Osteocyte (in vitro differentiated cells): ENCODE measurements around the gene LYZL1. TPM values are rescaled to one million over a fixed set of nuclear protein-coding genes. Genes with fewer than 3 reads are reported as not detected.

Experiments
- DNase-seq: peaks from one replicate; pipeline ENCODE4 v3.0.0; 2021; ENCODE audit warnings: mixed read lengths; ENCODE audit not compliant: unreplicated experiment; ENCODE audit errors: extremely low spot score
- H3K27ac Mint-ChIP-seq: one replicate; pipeline ENCODE4 v1.8.0; 2021; ENCODE audit warnings: mild to moderate bottlenecking, mixed read lengths; ENCODE audit not compliant: unreplicated experiment
- H3K27me3 Mint-ChIP-seq: one replicate; pipeline ENCODE4 v1.8.0; 2021; ENCODE audit warnings: mixed read lengths; ENCODE audit not compliant: unreplicated experiment
- H3K36me3 Mint-ChIP-seq: one replicate; pipeline ENCODE4 v1.8.0; 2021; ENCODE audit warnings: mixed read lengths; ENCODE audit not compliant: unreplicated experiment
- H3K4me1 Mint-ChIP-seq: one replicate; pipeline ENCODE4 v1.8.0; 2021; ENCODE audit warnings: mixed read lengths; ENCODE audit not compliant: unreplicated experiment
- H3K4me3 Mint-ChIP-seq: one replicate; pipeline ENCODE4 v1.8.0; 2021; ENCODE audit warnings: mild to moderate bottlenecking, moderate library complexity, mixed read lengths; ENCODE audit not compliant: unreplicated experiment
- H3K9me3 Mint-ChIP-seq: one replicate; pipeline ENCODE4 v1.8.0; 2021; ENCODE audit warnings: mixed read lengths; ENCODE audit not compliant: unreplicated experiment
- total RNA-seq: library from RNA; stranded (reverse); gene quantifications from 2 replicates; pipeline ENCODE4 v1.2.1, GENCODE V29; 2021
- TF ChIP-seq, protein P1 (sequence below): fragments of 200-600 bp; sonication (generic); IDR thresholded peaks from 2 replicates; pipeline ENCODE4 v1.5.0; 2021; ENCODE audit warnings: antibody characterized with exemption, mild to moderate bottlenecking, moderate library complexity

The LYZL1 gene
- total RNA-seq, 1 donor from 2014 or later: not detected

DNA sequence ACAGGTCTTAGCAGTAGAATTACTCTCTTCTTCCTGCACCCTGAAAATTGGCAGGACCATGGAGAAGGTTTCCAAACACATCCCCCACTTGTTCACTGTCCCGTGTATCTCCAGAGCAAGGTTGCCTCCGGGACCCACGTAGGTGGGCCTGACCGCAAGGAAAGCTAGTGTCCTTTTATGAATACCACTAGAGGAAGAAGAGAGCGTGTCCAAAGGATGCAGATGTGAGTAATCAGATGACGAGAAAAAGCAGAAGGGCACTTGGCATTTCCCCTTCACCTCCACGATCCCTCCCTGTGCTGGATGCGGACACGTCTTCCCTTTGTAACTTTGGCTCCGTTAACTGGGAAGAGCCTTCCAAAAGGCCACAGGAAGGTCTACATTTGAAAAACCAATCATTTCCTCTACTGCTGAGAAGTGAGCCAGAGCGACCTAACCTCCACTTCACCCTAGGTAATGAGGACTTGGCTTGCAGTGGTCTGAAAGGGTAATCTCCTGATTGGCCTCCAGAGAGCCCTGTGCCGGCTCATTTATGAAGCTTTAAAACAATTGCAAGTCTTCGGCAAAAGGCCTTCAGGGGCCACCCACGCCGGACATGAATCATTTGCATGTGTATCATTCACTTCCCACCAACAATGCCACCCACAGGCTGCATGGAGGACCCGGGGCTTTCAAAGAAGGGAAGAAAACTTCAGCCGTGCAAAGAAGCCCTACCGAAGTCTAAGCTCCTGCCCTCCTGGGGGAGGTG lies 55.4 kb downstream of the LYZL1 start:
- Mint-ChIP-seq H3K4me3 (no peak overlapping the region), H3K27ac (no peak overlapping the region), H3K27me3 (peaks cover 51% of the 10 kb centered on the region), H3K4me1 (no peaks in the 10 kb centered on the region), H3K36me3 (peaks cover 5% of the 10 kb centered on the region), H3K9me3 (peaks cover 14% of the 10 kb centered on the region)
- no peak for DNase-seq
- TF ChIP-seq, protein P1, sequence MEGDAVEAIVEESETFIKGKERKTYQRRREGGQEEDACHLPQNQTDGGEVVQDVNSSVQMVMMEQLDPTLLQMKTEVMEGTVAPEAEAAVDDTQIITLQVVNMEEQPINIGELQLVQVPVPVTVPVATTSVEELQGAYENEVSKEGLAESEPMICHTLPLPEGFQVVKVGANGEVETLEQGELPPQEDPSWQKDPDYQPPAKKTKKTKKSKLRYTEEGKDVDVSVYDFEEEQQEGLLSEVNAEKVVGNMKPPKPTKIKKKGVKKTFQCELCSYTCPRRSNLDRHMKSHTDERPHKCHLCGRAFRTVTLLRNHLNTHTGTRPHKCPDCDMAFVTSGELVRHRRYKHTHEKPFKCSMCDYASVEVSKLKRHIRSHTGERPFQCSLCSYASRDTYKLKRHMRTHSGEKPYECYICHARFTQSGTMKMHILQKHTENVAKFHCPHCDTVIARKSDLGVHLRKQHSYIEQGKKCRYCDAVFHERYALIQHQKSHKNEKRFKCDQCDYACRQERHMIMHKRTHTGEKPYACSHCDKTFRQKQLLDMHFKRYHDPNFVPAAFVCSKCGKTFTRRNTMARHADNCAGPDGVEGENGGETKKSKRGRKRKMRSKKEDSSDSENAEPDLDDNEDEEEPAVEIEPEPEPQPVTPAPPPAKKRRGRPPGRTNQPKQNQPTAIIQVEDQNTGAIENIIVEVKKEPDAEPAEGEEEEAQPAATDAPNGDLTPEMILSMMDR: no peak

DNA sequence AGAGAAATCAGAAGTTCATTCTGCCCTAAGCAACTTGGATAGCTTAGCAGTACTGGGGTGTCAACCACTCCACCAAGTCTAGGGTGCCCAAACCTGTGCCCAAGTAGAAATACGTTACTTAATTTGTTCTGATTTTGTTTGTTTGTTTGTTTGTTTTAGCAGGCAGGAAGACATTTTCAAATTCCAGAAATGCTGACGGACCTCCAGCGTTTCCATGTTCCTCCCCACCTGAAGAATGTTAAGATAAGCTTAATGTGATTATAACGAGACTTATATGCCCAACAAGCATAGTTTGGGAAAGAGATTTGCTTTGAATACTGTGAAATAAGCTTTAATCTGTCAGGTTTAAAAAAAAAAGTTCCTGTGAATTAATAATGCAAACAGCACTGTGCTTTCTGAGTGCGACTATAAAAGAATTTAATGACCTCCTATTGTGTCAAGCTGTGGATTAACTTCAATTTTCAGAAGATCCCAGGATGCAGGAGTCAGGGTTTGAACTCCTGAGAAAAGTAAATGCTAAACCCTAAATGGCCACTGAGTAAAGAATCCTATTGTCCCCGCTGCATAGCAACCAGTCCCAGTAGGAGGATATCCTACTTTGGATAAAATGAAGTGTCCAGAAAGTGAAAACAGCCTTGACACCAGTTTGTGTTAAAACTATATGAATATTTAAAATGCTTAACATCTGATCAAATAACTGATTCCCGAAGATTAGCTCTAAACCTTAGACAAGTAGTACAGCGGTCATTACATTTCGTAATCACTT lies 56.5 kb downstream of the LYZL1 start:
- H3K36me3 Mint-ChIP-seq: peaks cover 5% of the 10 kb centered on the region
- peaks cover 14% of the 10 kb centered on the region for H3K9me3 Mint-ChIP-seq
- no peak overlapping the region for H3K4me3 Mint-ChIP-seq
- no peak overlapping the region for H3K27ac Mint-ChIP-seq
- TF ChIP-seq, protein P1: no peak
- H3K27me3 Mint-ChIP-seq: peaks cover 49% of the 10 kb centered on the region
- H3K4me1 Mint-ChIP-seq: no peaks in the 10 kb centered on the region
- no peak for DNase-seq

DNA sequence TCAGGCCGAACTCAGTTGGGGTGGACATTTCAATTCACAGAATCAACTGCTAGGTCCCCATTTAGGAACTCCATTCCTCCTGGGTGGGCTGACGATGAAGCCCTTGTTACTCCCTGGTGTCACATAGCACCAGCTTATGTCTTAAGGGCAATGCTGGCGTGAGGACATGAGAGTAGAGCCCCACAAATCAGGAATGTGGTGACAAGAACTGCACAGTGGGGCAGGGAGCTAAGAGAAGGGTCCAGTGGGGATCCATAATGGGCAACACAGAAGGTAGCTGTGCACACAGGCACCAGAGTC lies 57.0 kb downstream of the LYZL1 start:
- no peak overlapping the region for H3K27ac Mint-ChIP-seq
- H3K9me3 Mint-ChIP-seq: peaks cover 14% of the 10 kb centered on the region
- no peak overlapping the region for H3K4me3 Mint-ChIP-seq
- H3K4me1 Mint-ChIP-seq: no peaks in the 10 kb centered on the region
- H3K27me3 Mint-ChIP-seq: peaks cover 55% of the 10 kb centered on the region
- TF ChIP-seq, protein P1: no peak
- DNase-seq: no peak
- peaks cover 5% of the 10 kb centered on the region for H3K36me3 Mint-ChIP-seq

DNA sequence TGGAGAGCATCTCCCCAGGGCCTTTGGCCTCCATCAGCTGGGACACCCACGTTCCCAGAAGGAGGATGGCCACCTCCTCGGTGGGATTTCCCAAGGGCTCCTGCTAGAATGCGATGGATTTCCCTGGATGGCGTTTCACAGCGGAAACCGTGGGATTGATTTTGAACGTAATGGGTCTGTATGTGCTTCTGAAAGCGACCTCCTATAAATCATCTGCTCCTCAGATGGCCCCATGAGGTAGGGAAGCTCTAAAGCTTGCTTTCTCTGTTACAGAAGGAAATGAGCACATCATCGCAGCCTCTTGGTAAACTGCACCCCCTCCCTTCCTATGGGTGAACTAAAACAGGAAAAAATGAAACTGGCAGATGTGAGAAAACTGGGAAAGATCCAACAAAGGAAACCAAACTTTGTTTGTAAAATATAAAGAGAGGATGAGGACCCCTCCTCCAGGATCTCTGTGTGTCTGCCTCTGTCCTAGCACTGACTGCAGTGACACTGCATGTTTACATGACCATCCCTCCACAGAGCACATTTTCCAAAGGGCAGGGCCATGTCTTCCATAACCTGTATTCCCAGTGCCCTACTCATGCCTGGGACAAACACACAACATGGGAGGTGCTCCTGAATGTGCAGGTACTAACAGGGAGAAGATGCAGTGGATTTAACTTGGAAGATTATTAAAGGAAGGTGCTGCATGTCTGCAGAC lies 57.6 kb downstream of the LYZL1 start:
- Mint-ChIP-seq H3K4me1 (no peaks in the 10 kb centered on the region), H3K27me3 (peaks cover 57% of the 10 kb centered on the region), H3K4me3 (no peak overlapping the region), H3K9me3 (peaks cover 14% of the 10 kb centered on the region), H3K27ac (no peak overlapping the region), H3K36me3 (peaks cover 5% of the 10 kb centered on the region)
- no peak for DNase-seq
- TF ChIP-seq, protein P1: no peak

DNA sequence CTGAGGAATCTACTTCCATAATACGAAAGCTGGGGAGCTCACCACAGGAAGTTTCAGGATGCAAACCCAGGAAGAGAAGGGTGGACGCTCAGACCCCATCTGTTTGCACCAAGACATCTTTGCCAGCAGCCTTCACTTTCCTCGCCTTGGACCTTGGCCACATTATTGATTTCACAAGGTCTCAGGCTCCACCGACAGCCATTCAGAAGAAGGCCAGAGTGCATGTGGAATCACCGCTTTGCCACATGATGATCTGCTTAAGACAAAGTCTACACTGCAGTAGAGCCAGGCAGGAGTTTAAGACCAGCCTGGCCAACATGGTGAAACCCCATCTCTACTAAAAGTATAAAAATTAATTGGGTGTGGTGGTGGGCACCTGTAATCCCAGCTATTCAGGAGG lies 60.0 kb downstream of the LYZL1 start:
- H3K4me1 Mint-ChIP-seq: no peaks in the 10 kb centered on the region
- no peak overlapping the region for H3K27ac Mint-ChIP-seq
- H3K9me3 Mint-ChIP-seq: no peaks in the 10 kb centered on the region
- no peak overlapping the region for H3K4me3 Mint-ChIP-seq
- DNase-seq: no peak
- peaks cover 57% of the 10 kb centered on the region for H3K27me3 Mint-ChIP-seq
- no peaks in the 10 kb centered on the region for H3K36me3 Mint-ChIP-seq
- TF ChIP-seq, protein P1: no peak
